Testis (tissue), 2 donors: ENCODE data around the gene NKX6-2.

Source experiments
- CTCF ChIP-seq, 3 experiments: fragments of 450-650 bp in 2 of 3; fragments of 200-600 bp in 1 of 3; sonication (generic) in 1 of 3; IDR thresholded peaks; one replicate each; pipeline ENCODE4 v1.5.1; 2016 to 2019; ENCODE audit warnings: antibody characterized with exemption in 3 of 3, mild to moderate bottlenecking in 2 of 3, moderate library complexity in 1 of 3
- POLR2A ChIP-seq: fragments of 450-650 bp; IDR thresholded peaks from one replicate; pipeline ENCODE4 v1.6.1; 2017; ENCODE audit warnings: antibody characterized with exemption, mild to moderate bottlenecking, moderate library complexity

DNA sequence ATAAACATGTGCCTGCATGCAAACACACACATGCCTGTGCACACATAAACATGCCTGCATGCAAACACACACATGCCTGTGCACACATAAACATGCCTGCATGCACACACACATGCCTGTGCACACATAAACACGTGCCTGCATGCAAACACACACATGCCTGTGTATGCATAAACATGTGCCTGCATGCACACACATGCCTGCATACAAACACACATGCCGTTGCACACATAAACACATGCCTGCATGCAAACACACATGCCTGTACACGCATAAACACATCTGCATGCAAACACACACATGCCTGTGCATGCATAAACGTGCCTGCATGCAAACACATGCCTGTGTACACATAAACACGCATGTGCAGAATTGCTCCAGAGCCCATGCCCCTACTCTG lies 22.4 kb downstream of the NKX6-2 start:
- no peak for TF ChIP-seq POLR2A
- no peak for TF ChIP-seq CTCF (IDR thresholded peaks at IDR 0.05)
